ENCODE data around the gene TAS2R40. TPM values are rescaled to one million over a fixed set of nuclear protein-coding genes. Genes with fewer than 3 reads are reported as not detected.

Gene TAS2R40
- total and polyA plus RNA-seq, 2 donors (not counting 3 experiments of a cell fraction or from before 2014, with no cell fraction given), result not detected

- dilution Hi-C loops (cut with MboI; ENCODE audit: extremely low pct_ligation_motif_present, low sequenced_read_pairs) (no loop called here), intact Hi-C loops (cut with micrococcal nuclease) (no loop called here)
- Histone ChIP-seq H3K4me3 (replicated peaks in 1 of 3; ENCODE audit: insufficient read depth in 1 of 3, low read depth in 1 of 3, low read length in 3 of 3) (no peak overlapping the region), H2AFZ (ENCODE audit: low read depth, low read length) (no peak overlapping the region), H3K4me1 (ENCODE audit: control insufficient read depth, extremely low read depth, insufficient read depth, low read length) (no peaks in the 10 kb centered on the region), H3K9me1 (replicated peaks; ENCODE audit: control insufficient read depth, extremely low read depth, insufficient read depth, low read length) (no peaks in the 10 kb centered on the region), H4K20me1 (replicated peaks; ENCODE audit: control insufficient read depth, extremely low read depth, insufficient read depth, low read length) (no peaks in the 10 kb centered on the region), H3K27ac (ENCODE audit: insufficient read depth, low read depth, low read length) (no peak overlapping the region), H3K36me3 (ENCODE audit: control insufficient read depth in 2 of 2, extremely low read depth in 1 of 2, insufficient read depth in 2 of 2, low read length in 2 of 2) (no peaks in the 10 kb centered on the region), H3K9ac (replicated peaks; ENCODE audit: extremely low read depth, insufficient read depth, low read length) (no peak overlapping the region), H3K4me2 (ENCODE audit: insufficient read depth, low read length) (no peak overlapping the region), H3K9me3 (replicated peaks; ENCODE audit: control insufficient read depth, insufficient read depth, low read length) (no peaks in the 10 kb centered on the region), H3K27me3 (ENCODE audit: control insufficient read depth in 2 of 2, insufficient read depth in 2 of 2, low read length in 2 of 2) (peaks cover 13 to 18% of the 10 kb centered on the region in 2 experiments), H3K79me2 (ENCODE audit: control insufficient read depth, insufficient read depth, low read length) (no peaks in the 10 kb centered on the region)
- BruUV-seq (replicated peaks), result no TSS peak
- FAIRE-seq (no peak), DNase-seq (ENCODE audit: low read depth, low spot score) (no peak)
- TF ChIP-seq EZH2 (IDR thresholded peaks at IDR 0.05; ENCODE audit: borderline replicate concordance, low read depth, low read length, severe bottlenecking), result no peak
- no peak for TF ChIP-seq POLR2A (IDR thresholded peaks at IDR 0.05; ENCODE audit: low read depth, low read length)
- TF ChIP-seq JUN (IDR thresholded peaks at IDR 0.05; ENCODE audit: borderline replicate concordance, insufficient read depth, insufficient read length, low read depth), result no peak
- TF ChIP-seq GATA2 (IDR thresholded peaks at IDR 0.05; ENCODE audit: insufficient read depth, insufficient read length, low read depth, low read length), result no peak
- TF ChIP-seq MAX (IDR thresholded peaks at IDR 0.05; ENCODE audit: insufficient read depth, insufficient read length), result no peak
- TF ChIP-seq FOS (IDR thresholded peaks at IDR 0.05; ENCODE audit: borderline replicate concordance, insufficient read depth, low read length), result no peak
- no peak for TF ChIP-seq CTCF (IDR thresholded peaks at IDR 0.05; ENCODE audit: extremely low read depth in 1 of 2, insufficient read depth in 1 of 2, low read depth in 1 of 2, low read length in 2 of 2)
- no peak for TF ChIP-seq MYC (IDR thresholded peaks at IDR 0.05; ENCODE audit: low read depth, low read length)
- no peak for TF ChIP-seq POLR2AphosphoS5 (IDR thresholded peaks at IDR 0.05; ENCODE audit: insufficient read depth, low read depth, low read length)
- ChIA-PET CTCF (interaction anchor here (1.0 to 3.2 kb wide), 2 partner anchors 11 to 14 kb away, joined by 8 to 22 read pairs; no protein-coding TSS in a partner anchor), POLR2A (no interaction called here)
Measured at GRCh38 chr7:143229054-143229790, 7.4 kb downstream of the TAS2R40 start.

All from endothelial cell of umbilical vein (primary cell).